OCI-LY7 (cell line): ENCODE measurements around the gene OBI1. TPM values are rescaled to one million over a fixed set of nuclear protein-coding genes. Genes with fewer than 3 reads are reported as not detected.

Source experiments
- BruUV-seq: library from RNA; stranded (reverse); fragments of 400-500 nt; replicated peaks from 2 replicates; lab custom pipeline; 2021; lab: Mats Ljungman, UMichigan
- CTCF ChIA-PET: fragments of 300-600 bp; sonication (Branson Sonifier 250); formaldehyde crosslinking; loops from one replicate; lab custom pipeline; 2022; ENCODE audit warnings: antibody characterized with exemption; ENCODE audit not compliant: unreplicated experiment; lab: Charles Lee
- POLR2A ChIA-PET: fragments of 300-600 bp; sonication (Branson Sonifier 250); formaldehyde crosslinking; loops from one replicate; lab custom pipeline; 2022; ENCODE audit warnings: antibody characterized with exemption; lab: Charles Lee
- DNase-seq: peaks from one replicate; pipeline ENCODE4 v3.0.0-alpha.2; 2015; ENCODE audit warnings: low spot score
- H2AFZ ChIP-seq: fragments of 200-600 bp; sonication (generic), shearing (Covaris generic); 2 replicates; pipeline ENCODE4 v1.6.1; 2014; ENCODE audit warnings: mild to moderate bottlenecking, antibody characterized with exemption, low read length, moderate library complexity
- H3K27ac ChIP-seq: fragments of 200-600 bp; sonication (generic); 2 replicates; pipeline ENCODE4 v1.5.1; 2014; ENCODE audit warnings: mixed run types, low read depth, mild to moderate bottlenecking, moderate library complexity, low read length, inconsistent platforms; ENCODE audit not compliant: poor library complexity, severe bottlenecking
- H3K36me3 ChIP-seq: fragments of 200-600 bp; sonication (generic); 2 replicates; pipeline ENCODE4 v1.6.1; 2014; ENCODE audit warnings: mild to moderate bottlenecking, antibody characterized with exemption, low read length, moderate library complexity, mixed read lengths; ENCODE audit not compliant: insufficient read depth
- H3K4me1 ChIP-seq: fragments of 200-600 bp; sonication (generic); 2 replicates; pipeline ENCODE4 v1.5.1; 2014; ENCODE audit warnings: mild to moderate bottlenecking, low read length; ENCODE audit not compliant: insufficient read depth, poor library complexity, severe bottlenecking
- H3K4me2 ChIP-seq: fragments of 200-600 bp; sonication (generic); 2 replicates; pipeline ENCODE4 v1.6.1; 2014; ENCODE audit warnings: mild to moderate bottlenecking, low read length
- H3K4me3 ChIP-seq: fragments of 200-600 bp; sonication (generic); 2 replicates; pipeline ENCODE4 v1.5.1; 2014; ENCODE audit warnings: mild to moderate bottlenecking, low read depth, low read length; ENCODE audit not compliant: poor library complexity, severe bottlenecking
- H3K79me2 ChIP-seq: fragments of 200-600 bp; sonication (generic); 2 replicates; pipeline ENCODE4 v1.6.1; 2016; ENCODE audit warnings: low read depth, mild to moderate bottlenecking, low read length, moderate library complexity, mixed read lengths; ENCODE audit not compliant: insufficient read depth
- H3K9me2 ChIP-seq: fragments of 200-600 bp; sonication (generic); 2 replicates; pipeline ENCODE4 v1.6.1; 2016; ENCODE audit warnings: mild to moderate bottlenecking, low read length, mixed read lengths; ENCODE audit not compliant: insufficient read depth
- H3K9me3 ChIP-seq: fragments of 200-600 bp; sonication (generic); 2 replicates; pipeline ENCODE4 v1.6.1; 2014; ENCODE audit warnings: mild to moderate bottlenecking, mixed run types, low read length, mixed read lengths
- H4K20me1 ChIP-seq: fragments of 200-600 bp; sonication (generic); 2 replicates; pipeline ENCODE4 v1.6.1; 2014; ENCODE audit warnings: mild to moderate bottlenecking, antibody characterized with exemption, low read length, moderate library complexity, mixed read lengths; ENCODE audit not compliant: insufficient read depth
- EZH2phosphoT487 ChIP-seq: fragments of 200-600 bp; sonication (generic); IDR thresholded peaks from 2 replicates; pipeline ENCODE4 v1.6.1; 2018; ENCODE audit warnings: low read depth, borderline replicate concordance, mild to moderate bottlenecking, mixed run types, antibody characterized with exemption, low read length, moderate library complexity, mixed read lengths
- intact Hi-C: fragments of 100-400 bp; cut with micrococcal nuclease; formaldehyde crosslinking; loops from one replicate; pipeline ENCODE4 v1.10.0; 2022; ENCODE audit not compliant: unreplicated experiment
- total RNA-seq, 2 experiments: library from RNA; depleted of rRNA in 1 of 2; stranded (reverse); fragments of >200 nt in 1 of 2; shearing (Covaris generic) in 1 of 2; gene quantifications; 2 replicates each; pipeline ENCODE4 v1.2.3, GENCODE V29; 2014 to 2022
- TF ChIP-seq, protein P1 (sequence below): fragments of 200-600 bp; sonication (generic); conservative IDR thresholded peaks from 2 replicates; pipeline ENCODE4 v1.5.1; 2014; ENCODE audit warnings: mild to moderate bottlenecking, antibody characterized with exemption, low read length, moderate library complexity, mixed read lengths

The OBI1 gene
- total RNA-seq, 2 experiments from 2014 or later: 17.9 to 18.3 TPM

- no TSS peak for BruUV-seq
- peaks cover 10% of the 10 kb centered on the region; the same call in 1 of the 2 replicates for H3K79me2 ChIP-seq
- peaks cover 93% of the 10 kb centered on the region for H3K36me3 ChIP-seq
- peak; percentile 13 for DNase-seq
- CTCF ChIA-PET: no interaction called here
- no peaks in the 10 kb centered on the region for H3K9me2 ChIP-seq
- H3K4me3 ChIP-seq: no peak overlapping the region
- H3K9me3 ChIP-seq: no peaks in the 10 kb centered on the region
- H4K20me1 ChIP-seq: peaks cover 25% of the 10 kb centered on the region
- TF ChIP-seq, protein P1, sequence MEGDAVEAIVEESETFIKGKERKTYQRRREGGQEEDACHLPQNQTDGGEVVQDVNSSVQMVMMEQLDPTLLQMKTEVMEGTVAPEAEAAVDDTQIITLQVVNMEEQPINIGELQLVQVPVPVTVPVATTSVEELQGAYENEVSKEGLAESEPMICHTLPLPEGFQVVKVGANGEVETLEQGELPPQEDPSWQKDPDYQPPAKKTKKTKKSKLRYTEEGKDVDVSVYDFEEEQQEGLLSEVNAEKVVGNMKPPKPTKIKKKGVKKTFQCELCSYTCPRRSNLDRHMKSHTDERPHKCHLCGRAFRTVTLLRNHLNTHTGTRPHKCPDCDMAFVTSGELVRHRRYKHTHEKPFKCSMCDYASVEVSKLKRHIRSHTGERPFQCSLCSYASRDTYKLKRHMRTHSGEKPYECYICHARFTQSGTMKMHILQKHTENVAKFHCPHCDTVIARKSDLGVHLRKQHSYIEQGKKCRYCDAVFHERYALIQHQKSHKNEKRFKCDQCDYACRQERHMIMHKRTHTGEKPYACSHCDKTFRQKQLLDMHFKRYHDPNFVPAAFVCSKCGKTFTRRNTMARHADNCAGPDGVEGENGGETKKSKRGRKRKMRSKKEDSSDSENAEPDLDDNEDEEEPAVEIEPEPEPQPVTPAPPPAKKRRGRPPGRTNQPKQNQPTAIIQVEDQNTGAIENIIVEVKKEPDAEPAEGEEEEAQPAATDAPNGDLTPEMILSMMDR: no peak
- TF ChIP-seq EZH2phosphoT487: no peak
- intact Hi-C loops: no loop called here
- peaks cover 27% of the 10 kb centered on the region for H3K4me1 ChIP-seq
- H3K27ac ChIP-seq: no peak overlapping the region
- peak overlapping the region; percentile 25; the same call in 1 of the 2 replicates for H3K4me2 ChIP-seq
- POLR2A ChIA-PET: interaction anchor here (0.7 to 2.3 kb wide), 4 partner anchors 7 to 532 kb away, joined by 3 to 8 read pairs (median 4); no protein-coding TSS in a partner anchor
- H2AFZ ChIP-seq: no peak overlapping the region
Observed at GRCh38 chr13:78636495-78636894, 22.5 kb downstream of the OBI1 start.

DNA sequence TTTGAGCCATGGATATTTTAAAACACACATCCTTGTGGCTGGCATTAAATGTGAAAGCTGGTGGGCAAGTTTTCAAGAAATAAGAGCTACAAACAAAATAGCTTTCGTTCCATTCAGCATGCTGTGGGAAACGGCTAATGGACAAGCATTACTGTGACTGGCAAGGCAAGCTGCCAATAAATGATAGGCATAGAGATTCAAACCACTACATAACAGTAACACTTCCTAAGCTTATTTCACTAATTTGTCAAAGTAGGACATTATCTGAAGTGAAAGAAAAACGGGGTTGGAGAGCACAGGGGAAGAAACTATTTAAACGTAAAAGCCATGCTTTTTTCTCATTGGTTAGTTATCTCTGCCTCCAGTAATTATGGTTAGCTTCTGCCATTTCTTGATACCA lies 26.0 kb downstream of the OBI1 start:
- CTCF ChIA-PET: interaction anchor here (0.7 kb wide), 1 partner anchor 16 kb away, joined by 3 read pairs; no protein-coding TSS in a partner anchor

More for the DNA sequence above, 26.0 kb downstream of the OBI1 start:
- Histone ChIP-seq H3K9me2 (no peaks in the 10 kb centered on the region), H3K4me3 (no peak overlapping the region), H3K4me2 (no peak overlapping the region), H3K9me3 (no peaks in the 10 kb centered on the region), H3K36me3 (peaks cover 97% of the 10 kb centered on the region), H3K27ac (no peak overlapping the region), H4K20me1 (peaks cover 21% of the 10 kb centered on the region), H2AFZ (no peak overlapping the region), H3K79me2 (no peaks in the 10 kb centered on the region; the same call in 1 of the 2 replicates), H3K4me1 (peaks cover 27% of the 10 kb centered on the region)
- intact Hi-C loops: no loop called here
- BruUV-seq: no TSS peak
- POLR2A ChIA-PET: interaction anchor here (0.7 to 3.3 kb wide), 4 partner anchors 9 to 14 kb away, joined by 3 to 18 read pairs (median 3); no protein-coding TSS in a partner anchor
- TF ChIP-seq, protein P1: no peak
- TF ChIP-seq EZH2phosphoT487: no peak
- DNase-seq: no peak
